Calu3 (cell line): ENCODE data around the gene TTC38. TPM values are rescaled to one million over a fixed set of nuclear protein-coding genes. Genes with fewer than 3 reads are reported as not detected.

Experiments
- BruUV-seq: library from RNA; stranded (reverse); fragments of 400-500 nt; replicated peaks from 2 replicates; lab custom pipeline; 2021; lab: Mats Ljungman, UMichigan
- CTCF ChIA-PET: fragments of 300-600 bp; sonication (Branson Sonifier 250); formaldehyde crosslinking; loops from one replicate; lab custom pipeline; 2022; ENCODE audit warnings: antibody characterized with exemption; lab: Charles Lee
- DNase-seq: peaks from one replicate; pipeline ENCODE4 v3.0.0; 2022
- H3K27ac Mint-ChIP-seq: one replicate; pipeline ENCODE4 v1.8.0; 2022; ENCODE audit warnings: mixed read lengths; ENCODE audit not compliant: unreplicated experiment
- H3K27me3 Mint-ChIP-seq: one replicate; pipeline ENCODE4 v1.8.0; 2022; ENCODE audit warnings: mixed read lengths; ENCODE audit not compliant: unreplicated experiment
- H3K36me3 Mint-ChIP-seq: one replicate; pipeline ENCODE4 v1.8.0; 2022; ENCODE audit warnings: mild to moderate bottlenecking, moderate library complexity, mixed read lengths; ENCODE audit not compliant: insufficient read depth, unreplicated experiment
- H3K4me1 Mint-ChIP-seq: one replicate; pipeline ENCODE4 v1.8.0; 2022; ENCODE audit warnings: mild to moderate bottlenecking, low read depth, mixed read lengths; ENCODE audit not compliant: unreplicated experiment
- H3K4me3 Mint-ChIP-seq: one replicate; pipeline ENCODE4 v1.8.0; 2022; ENCODE audit warnings: mild to moderate bottlenecking, low read depth, moderate library complexity, mixed read lengths; ENCODE audit not compliant: unreplicated experiment
- H3K9me3 Mint-ChIP-seq: one replicate; pipeline ENCODE4 v1.8.0; 2022; ENCODE audit warnings: low read depth, mixed read lengths; ENCODE audit not compliant: unreplicated experiment
- intact Hi-C: fragments of 100-400 bp; cut with micrococcal nuclease; formaldehyde crosslinking; loops from one replicate; pipeline ENCODE4 v1.10.0; 2022; ENCODE audit not compliant: unreplicated experiment
- total RNA-seq: library from RNA; stranded (reverse); gene quantifications from 2 replicates; pipeline ENCODE4 v1.2.3, GENCODE V29; 2022
- TF ChIP-seq, protein P1 (sequence below): fragments of 200-600 bp; IDR thresholded peaks from one replicate; pipeline ENCODE4 v1.8.0; 2022; ENCODE audit warnings: antibody characterized with exemption; ENCODE audit not compliant: unreplicated experiment

Gene TTC38
- total RNA-seq, 1 experiment from 2014 or later, result 31.9 TPM

DNA sequence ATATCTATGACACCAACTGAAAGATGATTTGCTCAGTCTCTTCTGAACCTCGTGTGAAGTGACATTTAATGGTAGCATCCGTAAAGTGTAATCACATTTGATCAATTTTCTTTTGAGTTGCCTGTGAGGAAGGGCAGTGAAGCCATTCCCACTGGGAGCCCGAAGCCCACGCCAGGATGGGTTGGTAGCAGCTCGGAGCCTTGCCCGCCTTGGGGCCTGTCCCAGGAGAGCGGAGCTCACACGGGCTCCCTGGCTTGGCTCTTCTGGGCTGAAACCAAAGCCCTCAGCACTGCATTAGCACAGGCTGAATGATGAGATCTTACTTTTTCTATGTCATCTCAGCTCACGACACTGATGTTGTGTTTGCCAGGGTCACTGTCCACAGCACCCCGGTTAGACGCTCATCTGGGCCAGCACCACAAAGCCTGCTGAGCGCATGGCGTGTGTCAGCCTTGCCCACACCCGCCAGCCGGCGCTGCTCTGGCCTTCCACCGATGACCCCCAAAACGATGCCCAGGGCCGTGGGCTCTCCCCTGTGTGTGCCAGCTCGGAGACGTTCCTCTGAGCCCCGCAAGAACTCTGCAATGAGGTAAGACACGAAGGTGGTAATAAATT, 58.4 kb downstream of the TTC38 start:
- Mint-ChIP-seq H3K27ac (no peak overlapping the region), H3K9me3 (no peaks in the 10 kb centered on the region), H3K4me3 (no peak overlapping the region), H3K4me1 (no peaks in the 10 kb centered on the region), H3K36me3 (peaks cover 60% of the 10 kb centered on the region), H3K27me3 (no peaks in the 10 kb centered on the region)
- intact Hi-C loops, result no loop called here
- CTCF ChIA-PET, result no interaction called here
- TF ChIP-seq, protein P1, sequence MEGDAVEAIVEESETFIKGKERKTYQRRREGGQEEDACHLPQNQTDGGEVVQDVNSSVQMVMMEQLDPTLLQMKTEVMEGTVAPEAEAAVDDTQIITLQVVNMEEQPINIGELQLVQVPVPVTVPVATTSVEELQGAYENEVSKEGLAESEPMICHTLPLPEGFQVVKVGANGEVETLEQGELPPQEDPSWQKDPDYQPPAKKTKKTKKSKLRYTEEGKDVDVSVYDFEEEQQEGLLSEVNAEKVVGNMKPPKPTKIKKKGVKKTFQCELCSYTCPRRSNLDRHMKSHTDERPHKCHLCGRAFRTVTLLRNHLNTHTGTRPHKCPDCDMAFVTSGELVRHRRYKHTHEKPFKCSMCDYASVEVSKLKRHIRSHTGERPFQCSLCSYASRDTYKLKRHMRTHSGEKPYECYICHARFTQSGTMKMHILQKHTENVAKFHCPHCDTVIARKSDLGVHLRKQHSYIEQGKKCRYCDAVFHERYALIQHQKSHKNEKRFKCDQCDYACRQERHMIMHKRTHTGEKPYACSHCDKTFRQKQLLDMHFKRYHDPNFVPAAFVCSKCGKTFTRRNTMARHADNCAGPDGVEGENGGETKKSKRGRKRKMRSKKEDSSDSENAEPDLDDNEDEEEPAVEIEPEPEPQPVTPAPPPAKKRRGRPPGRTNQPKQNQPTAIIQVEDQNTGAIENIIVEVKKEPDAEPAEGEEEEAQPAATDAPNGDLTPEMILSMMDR, result no peak
- no peak for DNase-seq
- no TSS peak for BruUV-seq

DNA sequence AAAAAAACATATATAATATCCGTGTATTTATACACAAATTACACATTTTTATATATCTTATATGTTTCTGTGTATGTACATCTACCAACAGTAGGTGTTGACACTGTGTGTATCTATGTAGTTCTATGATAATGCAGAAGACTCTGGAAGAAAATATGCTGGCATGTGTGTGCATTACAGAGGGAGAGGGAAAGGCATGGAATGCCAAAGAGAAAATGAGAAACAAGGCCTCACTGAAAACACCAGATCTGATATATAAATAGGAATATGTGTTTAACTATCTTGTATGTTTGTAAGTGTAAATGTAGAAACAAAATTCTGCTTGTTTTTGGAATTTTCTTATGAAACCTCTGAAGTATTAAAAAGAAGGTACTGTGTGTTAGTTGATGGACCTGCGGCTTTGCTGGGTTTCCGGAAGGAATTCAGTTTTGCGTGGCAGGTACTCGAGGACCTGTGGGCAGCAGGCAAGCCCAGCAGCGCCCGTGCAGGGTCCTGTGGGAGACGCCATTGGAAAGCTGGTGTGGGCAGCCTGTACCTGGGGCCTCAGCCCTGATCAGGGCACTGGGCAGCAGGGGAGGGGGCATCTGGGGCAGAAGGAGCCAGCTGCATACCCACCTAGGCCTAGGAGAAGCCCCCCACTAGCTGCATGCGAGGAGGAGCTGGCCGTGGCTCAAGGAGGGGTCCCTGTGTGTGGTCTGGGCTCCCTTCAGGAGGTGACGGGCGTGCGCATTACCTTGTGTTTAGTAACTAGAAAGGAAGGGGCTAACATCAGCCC, 60.1 kb downstream of the TTC38 start:
- H3K4me1 Mint-ChIP-seq, result no peaks in the 10 kb centered on the region
- no TSS peak for BruUV-seq
- TF ChIP-seq, protein P1, result no peak
- intact Hi-C loops, result no loop called here
- no peaks in the 10 kb centered on the region for H3K9me3 Mint-ChIP-seq
- H3K4me3 Mint-ChIP-seq, result no peak overlapping the region
- H3K36me3 Mint-ChIP-seq, result peaks cover 52% of the 10 kb centered on the region
- no peaks in the 10 kb centered on the region for H3K27me3 Mint-ChIP-seq
- CTCF ChIA-PET, result no interaction called here
- no peak overlapping the region for H3K27ac Mint-ChIP-seq
- DNase-seq, result no peak

DNA sequence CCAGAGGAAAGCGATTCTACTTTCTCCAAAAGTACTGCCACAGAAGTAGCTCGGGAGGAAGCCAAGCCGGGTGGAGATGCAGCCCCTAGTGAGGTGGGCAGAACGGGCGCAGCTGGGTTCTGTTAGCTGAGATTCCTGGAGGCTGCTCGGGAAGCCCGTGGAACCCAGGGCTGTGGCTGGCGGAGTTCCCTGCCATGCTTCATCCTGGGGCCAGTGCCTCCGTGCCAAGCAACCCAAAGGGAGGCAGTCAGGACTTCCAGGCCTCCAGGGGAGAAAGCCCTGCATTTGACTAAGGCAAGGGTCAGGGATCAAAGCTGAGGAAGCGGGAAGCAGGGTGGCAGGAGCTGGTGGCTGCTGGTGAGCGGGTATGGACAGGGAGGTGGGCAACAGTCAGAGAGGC, 61.0 kb downstream of the TTC38 start:
- Mint-ChIP-seq H3K36me3 (peaks cover 56% of the 10 kb centered on the region), H3K27ac (no peak overlapping the region), H3K9me3 (no peaks in the 10 kb centered on the region), H3K4me3 (no peak overlapping the region), H3K27me3 (no peaks in the 10 kb centered on the region), H3K4me1 (no peaks in the 10 kb centered on the region)
- TF ChIP-seq, protein P1, result no peak
- intact Hi-C loops, result no loop called here
- no peak for DNase-seq
- CTCF ChIA-PET, result no interaction called here
- no TSS peak for BruUV-seq

DNA sequence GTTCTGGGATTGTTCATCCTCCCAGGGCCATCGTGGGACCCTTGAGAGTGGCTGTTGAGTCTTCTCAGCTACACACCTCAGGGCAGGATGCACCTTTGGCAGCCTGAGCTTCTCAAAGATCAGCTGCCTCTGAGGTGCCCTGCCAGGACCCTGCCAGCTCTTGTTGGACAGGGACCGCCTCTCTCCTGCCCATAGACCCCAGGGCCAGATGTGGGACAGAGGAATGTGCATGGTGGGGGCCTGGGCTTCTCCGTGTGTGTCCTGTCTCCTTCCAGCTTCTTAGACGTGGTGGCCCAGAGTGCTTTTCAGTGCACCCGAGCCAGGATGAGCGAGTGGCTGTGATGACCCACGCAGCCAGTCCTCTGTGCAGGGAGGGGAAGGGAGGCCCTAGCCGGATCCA, 61.8 kb downstream of the TTC38 start:
- DNase-seq, result no peak
- no peaks in the 10 kb centered on the region for H3K27me3 Mint-ChIP-seq
- H3K36me3 Mint-ChIP-seq, result peaks cover 50% of the 10 kb centered on the region
- no peaks in the 10 kb centered on the region for H3K4me1 Mint-ChIP-seq
- intact Hi-C loops, result no loop called here
- H3K27ac Mint-ChIP-seq, result no peak overlapping the region
- TF ChIP-seq, protein P1, result no peak
- no peak overlapping the region for H3K4me3 Mint-ChIP-seq
- CTCF ChIA-PET, result no interaction called here
- BruUV-seq, result no TSS peak
- no peaks in the 10 kb centered on the region for H3K9me3 Mint-ChIP-seq
